HepG2 (cell line): ENCODE data around the gene PPRC1. TPM values are rescaled to one million over a fixed set of nuclear protein-coding genes. Genes with fewer than 3 reads are reported as not detected.

Source experiments
- DMAP1 ChIP-seq: IDR thresholded peaks from 2 replicates; pipeline ENCODE4 v1.6.1; 2016
- JUND ChIP-seq: sonication (generic); formaldehyde crosslinking; IDR thresholded peaks from 2 replicates; pipeline ENCODE4 v1.8.0; 2022; ENCODE audit warnings: mild to moderate bottlenecking, missing genetic modification reagents
- MAFK ChIP-seq, 2 experiments: IDR thresholded peaks in 1 of 2; conservative IDR thresholded peaks in 1 of 2; 2 replicates each; pipeline ENCODE4 v1.6.1; 2011; ENCODE audit warnings: improper control_type of control experiment in 2 of 2, low read length in 2 of 2
- MEIS2 ChIP-seq: sonication (generic); formaldehyde crosslinking; IDR thresholded peaks from 2 replicates; pipeline ENCODE4 v1.9.0; 2021; ENCODE audit warnings: mild to moderate bottlenecking, missing genetic modification reagents
- NCOA5 ChIP-seq: sonication (generic); formaldehyde crosslinking; IDR thresholded peaks from 2 replicates; pipeline ENCODE4 v1.4.0; 2020; ENCODE audit warnings: missing genetic modification reagents
- NCOR1 ChIP-seq: fragments of 200-600 bp; sonication (generic); IDR thresholded peaks from 2 replicates; pipeline ENCODE4 v1.7.0; 2017; ENCODE audit warnings: antibody characterized with exemption, low read length, borderline replicate concordance
- PHF5A ChIP-seq: IDR thresholded peaks from one replicate; pipeline ENCODE4 v1.6.1; 2018; ENCODE audit warnings: low read depth, missing genetic modification reagents; ENCODE audit not compliant: unreplicated experiment
- PPARG ChIP-seq: conservative IDR thresholded peaks from 2 replicates; pipeline ENCODE4 v1.6.1; 2016; ENCODE audit warnings: missing biosample characterization, missing genetic modification reagents
- RAD51 ChIP-seq: fragments of 450-650 bp; IDR thresholded peaks from 2 replicates; pipeline ENCODE4 v1.6.1; 2016; ENCODE audit warnings: borderline replicate concordance
- SMARCC2 ChIP-seq: fragments of 450-650 bp; IDR thresholded peaks from 2 replicates; pipeline ENCODE4 v1.6.1; 2017; ENCODE audit warnings: antibody characterized with exemption, mild to moderate bottlenecking
- ZBTB42 ChIP-seq: sonication (generic); formaldehyde crosslinking; IDR thresholded peaks from 2 replicates; pipeline ENCODE4 v1.5.0; 2020; ENCODE audit warnings: mild to moderate bottlenecking, missing genetic modification reagents
- ZEB1 ChIP-seq: IDR thresholded peaks from 2 replicates; pipeline ENCODE4 v1.6.1; 2012; ENCODE audit warnings: mild to moderate bottlenecking, low read depth, inconsistent platforms; ENCODE audit not compliant: insufficient replicate concordance
- ZNF577 ChIP-seq: sonication (generic); formaldehyde crosslinking; IDR thresholded peaks from 2 replicates; pipeline ENCODE4 v1.4.0; 2020; ENCODE audit warnings: mild to moderate bottlenecking, low read depth, missing genetic modification reagents, borderline replicate concordance
- ZNF615 ChIP-seq: sonication (generic); formaldehyde crosslinking; IDR thresholded peaks from 2 replicates; pipeline ENCODE4 v1.5.0; 2020; ENCODE audit warnings: mild to moderate bottlenecking, missing genetic modification reagents, borderline replicate concordance
- ZNF839 ChIP-seq: sonication (generic); formaldehyde crosslinking; IDR thresholded peaks from 2 replicates; pipeline ENCODE4 v1.4.0; 2020; ENCODE audit warnings: missing genetic modification reagents, mild to moderate bottlenecking, borderline replicate concordance
- ZSCAN25 ChIP-seq: sonication (generic); formaldehyde crosslinking; IDR thresholded peaks from 2 replicates; pipeline ENCODE4 v1.8.0; 2022; ENCODE audit warnings: mild to moderate bottlenecking, missing genetic modification reagents
- polyA plus RNA-seq, 8 experiments: library from polyadenylated mRNA; depleted of rRNA in 3 of 8; stranded (reverse) in 7 of 8; unstranded in 1 of 8; fragments of >200 nt; fragmentation: Illumina TruSeq in 4 of 8; extraction: Trizol in 4 of 8; gene quantifications; 2 replicates each; pipeline versions ENCODE4 v1.2.1 to v1.2.3, GENCODE V29; 2011 to 2016; ENCODE audit warnings: low read depth in 4 of 8, missing spikeins in 1 of 8, mixed read lengths in 1 of 8; ENCODE audit not compliant: insufficient read depth in 1 of 8
- total RNA-seq, 5 experiments: library from RNA; depleted of rRNA; stranded (reverse); fragments of >200 nt; fragmentation: Illumina TruSeq; extraction: Trizol; gene quantifications; 2 replicates each; pipeline ENCODE4 v1.2.3, GENCODE V29; 2016; ENCODE audit warnings: low read depth in 1 of 5
- TF ChIP-seq, protein P1 (sequence below): sonication (generic); formaldehyde crosslinking; IDR thresholded peaks from 2 replicates; pipeline ENCODE4 v1.8.1; 2023; ENCODE audit warnings: mild to moderate bottlenecking, moderate library complexity, missing genetic modification reagents
- TF ChIP-seq, protein P2 (sequence below): sonication (generic); formaldehyde crosslinking; IDR thresholded peaks from 2 replicates; pipeline ENCODE4 v1.4.0; 2020; ENCODE audit warnings: missing genetic modification reagents, borderline replicate concordance
- TF ChIP-seq, protein P3 (sequence below): sonication (generic); formaldehyde crosslinking; IDR thresholded peaks from 2 replicates; pipeline ENCODE4 v1.4.0; 2020; ENCODE audit warnings: mild to moderate bottlenecking, missing genetic modification reagents, borderline replicate concordance

The PPRC1 gene
- total and polyA plus RNA-seq, 2 of the 13 experiments (the other 11 are each of a cell fraction or from before 2014, with no cell fraction given) = 18.7 to 24.2 TPM

DNA sequence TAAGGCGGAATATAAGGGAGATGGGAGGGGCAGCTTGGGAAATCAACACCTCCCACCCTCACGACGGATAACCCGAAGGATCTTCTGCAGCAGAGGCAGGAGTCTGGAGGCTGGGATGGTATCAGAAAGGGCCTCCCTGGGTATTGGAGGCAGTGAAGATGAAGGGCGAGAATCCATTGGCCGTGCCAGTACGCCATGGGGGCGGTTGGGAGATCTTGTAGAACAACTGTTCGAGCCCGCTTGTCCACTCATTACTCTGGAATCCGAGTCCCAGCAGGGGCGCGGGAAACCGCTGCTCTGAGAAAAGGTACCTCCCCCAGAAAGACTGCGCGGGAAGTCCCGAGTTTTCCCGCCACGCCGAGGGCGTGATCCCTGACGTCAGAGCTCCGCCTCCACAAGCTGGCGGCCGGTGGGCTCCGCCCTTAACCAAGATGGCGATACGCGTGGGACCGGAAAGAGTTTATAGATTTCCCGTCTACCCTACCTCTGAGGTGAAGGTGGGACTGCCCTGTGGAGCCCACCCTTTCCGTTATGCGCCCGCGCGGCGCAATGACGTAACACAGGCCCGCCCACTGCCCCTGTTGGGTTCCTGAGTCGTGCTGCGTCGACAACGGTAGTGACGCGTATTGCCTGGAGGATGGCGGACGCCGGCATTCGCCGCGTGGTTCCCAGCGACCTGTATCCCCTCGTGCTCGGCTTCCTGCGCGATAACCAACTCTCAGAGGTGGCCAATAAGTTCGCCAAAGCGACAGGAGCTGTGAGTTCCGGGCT, 19.1 kb downstream of the PPRC1 start, which contains the start of gene NOLC1 (continued):
- peak; percentile 68; the same call in 1 of the 2 replicates for TF ChIP-seq ZBTB42
- TF ChIP-seq, protein P1, sequence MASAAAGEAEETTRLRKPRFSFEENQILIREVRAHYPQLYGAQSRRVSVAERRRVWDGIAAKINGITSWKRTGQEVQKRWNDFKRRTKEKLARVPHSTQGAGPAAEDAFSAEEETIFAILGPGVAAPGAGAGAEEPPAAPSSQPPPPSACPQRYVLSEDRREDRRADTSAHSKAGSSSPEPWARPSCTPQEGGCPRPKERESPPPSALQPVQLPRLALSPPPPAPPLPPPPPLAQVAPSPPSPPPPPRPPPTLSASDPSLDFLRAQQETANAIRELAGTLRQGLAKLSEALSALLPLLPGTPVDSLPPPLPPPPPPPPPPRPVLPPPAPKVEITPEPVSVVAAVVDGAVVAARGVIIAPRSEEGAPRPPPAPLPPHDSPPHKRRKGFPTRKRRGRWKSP (CRISPR knock-in tag) = peak; percentile 69
- peak; percentile 32; the same call in 1 of the 2 replicates for TF ChIP-seq JUND (CRISPR knock-in tag)
- peak; percentile 98 for TF ChIP-seq DMAP1 (CRISPR knock-in tag)
- TF ChIP-seq MEIS2 = peak; percentile 52; the same call in 1 of the 2 replicates
- no peak for TF ChIP-seq SMARCC2
- TF ChIP-seq ZEB1 = peak; percentile 70
- TF ChIP-seq, protein P2, sequence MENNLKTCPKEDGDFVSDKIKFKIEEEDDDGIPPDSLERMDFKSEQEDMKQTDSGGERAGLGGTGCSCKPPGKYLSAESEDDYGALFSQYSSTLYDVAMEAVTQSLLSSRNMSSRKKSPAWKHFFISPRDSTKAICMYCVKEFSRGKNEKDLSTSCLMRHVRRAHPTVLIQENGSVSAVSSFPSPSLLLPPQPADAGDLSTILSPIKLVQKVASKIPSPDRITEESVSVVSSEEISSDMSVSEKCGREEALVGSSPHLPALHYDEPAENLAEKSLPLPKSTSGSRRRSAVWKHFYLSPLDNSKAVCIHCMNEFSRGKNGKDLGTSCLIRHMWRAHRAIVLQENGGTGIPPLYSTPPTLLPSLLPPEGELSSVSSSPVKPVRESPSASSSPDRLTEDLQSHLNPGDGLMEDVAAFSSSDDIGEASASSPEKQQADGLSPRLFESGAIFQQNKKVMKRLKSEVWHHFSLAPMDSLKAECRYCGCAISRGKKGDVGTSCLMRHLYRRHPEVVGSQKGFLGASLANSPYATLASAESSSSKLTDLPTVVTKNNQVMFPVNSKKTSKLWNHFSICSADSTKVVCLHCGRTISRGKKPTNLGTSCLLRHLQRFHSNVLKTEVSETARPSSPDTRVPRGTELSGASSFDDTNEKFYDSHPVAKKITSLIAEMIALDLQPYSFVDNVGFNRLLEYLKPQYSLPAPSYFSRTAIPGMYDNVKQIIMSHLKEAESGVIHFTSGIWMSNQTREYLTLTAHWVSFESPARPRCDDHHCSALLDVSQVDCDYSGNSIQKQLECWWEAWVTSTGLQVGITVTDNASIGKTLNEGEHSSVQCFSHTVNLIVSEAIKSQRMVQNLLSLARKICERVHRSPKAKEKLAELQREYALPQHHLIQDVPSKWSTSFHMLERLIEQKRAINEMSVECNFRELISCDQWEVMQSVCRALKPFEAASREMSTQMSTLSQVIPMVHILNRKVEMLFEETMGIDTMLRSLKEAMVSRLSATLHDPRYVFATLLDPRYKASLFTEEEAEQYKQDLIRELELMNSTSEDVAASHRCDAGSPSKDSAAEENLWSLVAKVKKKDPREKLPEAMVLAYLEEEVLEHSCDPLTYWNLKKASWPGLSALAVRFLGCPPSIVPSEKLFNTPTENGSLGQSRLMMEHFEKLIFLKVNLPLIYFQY (CRISPR knock-in tag) = peak; percentile 73
- TF ChIP-seq NCOA5 (CRISPR knock-in tag) = no peak
- TF ChIP-seq, protein P3, sequence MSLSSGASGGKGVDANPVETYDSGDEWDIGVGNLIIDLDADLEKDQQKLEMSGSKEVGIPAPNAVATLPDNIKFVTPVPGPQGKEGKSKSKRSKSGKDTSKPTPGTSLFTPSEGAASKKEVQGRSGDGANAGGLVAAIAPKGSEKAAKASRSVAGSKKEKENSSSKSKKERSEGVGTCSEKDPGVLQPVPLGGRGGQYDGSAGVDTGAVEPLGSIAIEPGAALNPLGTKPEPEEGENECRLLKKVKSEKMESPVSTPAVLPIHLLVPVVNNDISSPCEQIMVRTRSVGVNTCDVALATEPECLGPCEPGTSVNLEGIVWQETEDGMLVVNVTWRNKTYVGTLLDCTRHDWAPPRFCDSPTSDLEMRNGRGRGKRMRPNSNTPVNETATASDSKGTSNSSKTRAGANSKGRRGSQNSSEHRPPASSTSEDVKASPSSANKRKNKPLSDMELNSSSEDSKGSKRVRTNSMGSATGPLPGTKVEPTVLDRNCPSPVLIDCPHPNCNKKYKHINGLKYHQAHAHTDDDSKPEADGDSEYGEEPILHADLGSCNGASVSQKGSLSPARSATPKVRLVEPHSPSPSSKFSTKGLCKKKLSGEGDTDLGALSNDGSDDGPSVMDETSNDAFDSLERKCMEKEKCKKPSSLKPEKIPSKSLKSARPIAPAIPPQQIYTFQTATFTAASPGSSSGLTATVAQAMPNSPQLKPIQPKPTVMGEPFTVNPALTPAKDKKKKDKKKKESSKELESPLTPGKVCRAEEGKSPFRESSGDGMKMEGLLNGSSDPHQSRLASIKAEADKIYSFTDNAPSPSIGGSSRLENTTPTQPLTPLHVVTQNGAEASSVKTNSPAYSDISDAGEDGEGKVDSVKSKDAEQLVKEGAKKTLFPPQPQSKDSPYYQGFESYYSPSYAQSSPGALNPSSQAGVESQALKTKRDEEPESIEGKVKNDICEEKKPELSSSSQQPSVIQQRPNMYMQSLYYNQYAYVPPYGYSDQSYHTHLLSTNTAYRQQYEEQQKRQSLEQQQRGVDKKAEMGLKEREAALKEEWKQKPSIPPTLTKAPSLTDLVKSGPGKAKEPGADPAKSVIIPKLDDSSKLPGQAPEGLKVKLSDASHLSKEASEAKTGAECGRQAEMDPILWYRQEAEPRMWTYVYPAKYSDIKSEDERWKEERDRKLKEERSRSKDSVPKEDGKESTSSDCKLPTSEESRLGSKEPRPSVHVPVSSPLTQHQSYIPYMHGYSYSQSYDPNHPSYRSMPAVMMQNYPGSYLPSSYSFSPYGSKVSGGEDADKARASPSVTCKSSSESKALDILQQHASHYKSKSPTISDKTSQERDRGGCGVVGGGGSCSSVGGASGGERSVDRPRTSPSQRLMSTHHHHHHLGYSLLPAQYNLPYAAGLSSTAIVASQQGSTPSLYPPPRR (CRISPR knock-in tag) = no peak; the same call in 1 of the 2 replicates
- peak; percentile 35; the same call in 1 of the 2 replicates for TF ChIP-seq NCOR1
- 0 out of 2 replicates have a peak, but pooled peaks have one; percentile 56 for TF ChIP-seq ZNF615
- TF ChIP-seq RAD51 = no peak
- peak; percentile 64 for TF ChIP-seq PPARG (CRISPR knock-in tag)
- TF ChIP-seq PHF5A (CRISPR knock-in tag) = no peak
- 0 out of 4 replicates have a peak, but pooled peaks of 1 of the 2 experiments have one; percentile 10 for TF ChIP-seq MAFK (conservative IDR thresholded peaks at IDR 0.05 in 1 of 2, IDR thresholded peaks at IDR 0.05 in 1 of 2; ENCODE audit: low read length in 2 of 2)
- no peak for TF ChIP-seq ZNF839
- TF ChIP-seq ZSCAN25 (CRISPR knock-in tag) = no peak
- no peak for TF ChIP-seq ZNF577 (CRISPR knock-in tag)
